GM12891 (cell line): ENCODE results near the gene BZW2.

Experiments
- PAX5 ChIP-seq: IDR thresholded peaks from 2 replicates; pipeline ENCODE4 v1.6.1; 2011; ENCODE audit warnings: low read length, moderate library complexity, mild to moderate bottlenecking; ENCODE audit not compliant: insufficient read depth, severe bottlenecking
- POLR2A ChIP-seq: IDR thresholded peaks from 2 replicates; pipeline ENCODE4 v1.6.1; 2011; ENCODE audit warnings: low read depth, low read length, control low read depth
- POLR2AphosphoS5 ChIP-seq: IDR thresholded peaks from 2 replicates; pipeline ENCODE4 v1.6.1; 2011; ENCODE audit warnings: low read depth, low read length, control low read depth

DNA sequence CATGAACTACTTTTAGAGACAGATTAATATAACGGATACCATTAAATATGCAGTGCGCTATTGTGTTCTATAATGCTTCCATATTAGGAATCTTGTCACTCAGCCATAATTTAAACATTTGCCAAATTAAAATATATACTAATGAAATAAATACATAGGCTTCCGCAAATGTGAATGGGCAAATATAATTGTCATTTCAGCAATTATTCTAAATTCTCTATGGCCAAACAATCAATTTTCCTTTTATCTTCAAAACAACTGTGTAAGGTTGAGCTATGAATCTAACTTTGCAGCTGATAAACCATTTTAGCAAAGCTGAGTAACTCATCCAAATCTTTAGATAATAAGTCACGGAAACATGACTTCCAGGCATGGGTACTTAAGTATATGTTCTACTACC, 86.8 kb downstream of the BZW2 start:
- TF ChIP-seq POLR2AphosphoS5 = no peak
- no peak for TF ChIP-seq POLR2A
- TF ChIP-seq PAX5 = no peak
